Measurements from ENCODE around the gene TRIM72. TPM values are rescaled to one million over a fixed set of nuclear protein-coding genes. Genes with fewer than 3 reads are reported as not detected.

Gene TRIM72
- polyA plus RNA-seq, 3 donors = 0.04 TPM; not detected in 2

DNA sequence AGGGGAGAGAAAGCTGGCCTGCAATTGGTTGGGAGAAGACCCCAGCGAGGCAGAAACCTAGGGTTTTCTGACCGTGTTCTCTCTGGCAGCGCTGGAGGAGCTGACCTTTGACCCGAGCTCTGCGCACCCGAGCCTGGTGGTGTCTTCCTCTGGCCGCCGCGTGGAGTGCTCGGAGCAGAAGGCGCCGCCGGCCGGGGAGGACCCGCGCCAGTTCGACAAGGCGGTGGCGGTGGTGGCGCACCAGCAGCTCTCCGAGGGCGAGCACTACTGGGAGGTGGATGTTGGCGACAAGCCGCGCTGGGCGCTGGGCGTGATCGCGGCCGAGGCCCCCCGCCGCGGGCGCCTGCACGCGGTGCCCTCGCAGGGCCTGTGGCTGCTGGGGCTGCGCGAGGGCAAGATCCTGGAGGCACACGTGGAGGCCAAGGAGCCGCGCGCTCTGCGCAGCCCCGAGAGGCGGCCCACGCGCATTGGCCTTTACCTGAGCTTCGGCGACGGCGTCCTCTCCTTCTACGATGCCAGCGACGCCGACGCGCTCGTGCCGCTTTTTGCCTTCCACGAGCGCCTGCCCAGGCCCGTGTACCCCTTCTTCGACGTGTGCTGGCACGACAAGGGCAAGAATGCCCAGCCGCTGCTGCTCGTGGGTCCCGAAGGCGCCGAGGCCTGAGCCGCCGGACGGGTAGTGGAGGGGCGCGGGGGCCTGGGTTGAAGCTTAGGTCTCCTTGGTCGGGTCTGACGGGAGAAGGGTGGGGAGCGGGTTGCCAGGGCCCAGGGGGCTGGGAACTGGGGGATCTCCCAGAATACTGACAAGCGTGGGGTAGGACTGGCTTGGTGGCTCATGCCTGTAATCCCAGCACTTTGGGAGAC lies 10.4 kb downstream of the TRIM72 start:
- Histone ChIP-seq H3K27ac (ENCODE audit: low read depth in 1 of 2, low read length in 2 of 2) (no peak overlapping the region), H3K9ac (ENCODE audit: insufficient read depth, low read length, poor library complexity, severe bottlenecking) (no peak overlapping the region), H3K4me2 (replicated peaks; ENCODE audit: extremely low read depth, low read length, poor library complexity, severe bottlenecking) (no peak overlapping the region), H3K27me3 (ENCODE audit: control insufficient read depth in 2 of 2, insufficient read depth in 2 of 2, low read length in 2 of 2) (peaks cover 0 to 12% of the 10 kb centered on the region in 2 donors), H2AFZ (ENCODE audit: insufficient read depth, low read depth, low read length, poor library complexity, severe bottlenecking) (no peak overlapping the region), H3K9me3 (replicated peaks in 1 of 2; ENCODE audit: control insufficient read depth in 1 of 2, insufficient read depth in 1 of 2, low read length in 2 of 2) (no peaks in the 10 kb centered on the region), H3K36me3 (replicated peaks in 1 of 2; ENCODE audit: control insufficient read depth in 1 of 2, insufficient read depth in 2 of 2, low read length in 2 of 2) (no peaks in the 10 kb centered on the region), H3K4me1 (ENCODE audit: control insufficient read depth in 1 of 2, insufficient read depth in 2 of 2, low read length in 2 of 2) (peaks cover 0 to 5% of the 10 kb centered on the region in 2 donors), H3K79me2 (ENCODE audit: insufficient read depth, low read length) (no peaks in the 10 kb centered on the region), H4K20me1 (ENCODE audit: insufficient read depth, low read length) (no peaks in the 10 kb centered on the region), H3K4me3 (replicated peaks in 1 of 3; ENCODE audit: low read depth in 2 of 3, low read length in 3 of 3) (no peak overlapping the region)
- WGBS (ENCODE audit: insufficient coverage) = 97% methylated on average over 73 of the region's 80 CpGs
- H3K9me3 Mint-ChIP-seq = peaks cover 0 to 1% (median 0%) of the 10 kb centered on the region in 7 donors
- no peak for DNase-seq
- no peak overlapping the region for H3K4me3 Mint-ChIP-seq
- no peak for TF ChIP-seq CTCF (IDR thresholded peaks at IDR 0.05)
- H3K27ac Mint-ChIP-seq = no peak overlapping the region
- peaks cover 15% of the 10 kb centered on the region for H3K4me1 Mint-ChIP-seq
- H3K36me3 Mint-ChIP-seq = peaks cover 0 to 2% of the 10 kb centered on the region in 2 donors
- intact Hi-C loops (cut with micrococcal nuclease) = no loop called here
- peaks cover 15 to 34% (median 19%) of the 10 kb centered on the region in 3 donors for H3K27me3 Mint-ChIP-seq (ENCODE audit: low read depth in 3 of 3)

- H3K9me3 ChIP-seq (replicated peaks in 1 of 2; ENCODE audit: control insufficient read depth in 1 of 2, insufficient read depth in 1 of 2, low read length in 2 of 2) = no peaks in the 10 kb centered on the region
- peaks cover 0 to 5% of the 10 kb centered on the region in 2 donors for H3K4me1 ChIP-seq (ENCODE audit: control insufficient read depth in 1 of 2, insufficient read depth in 2 of 2, low read length in 2 of 2)
- H3K4me3 ChIP-seq (replicated peaks in 1 of 3; ENCODE audit: low read depth in 2 of 3, low read length in 3 of 3) = no peak overlapping the region
- H3K27me3 ChIP-seq (ENCODE audit: control insufficient read depth in 2 of 2, insufficient read depth in 2 of 2, low read length in 2 of 2) = peaks cover 0 to 12% of the 10 kb centered on the region in 2 donors
- no peak overlapping the region for H2AFZ ChIP-seq (ENCODE audit: insufficient read depth, low read depth, low read length, poor library complexity, severe bottlenecking)
- H3K36me3 ChIP-seq (replicated peaks in 1 of 2; ENCODE audit: control insufficient read depth in 1 of 2, insufficient read depth in 2 of 2, low read length in 2 of 2) = no peaks in the 10 kb centered on the region
- Mint-ChIP-seq H3K9me3 (peaks cover 0 to 1% (median 0%) of the 10 kb centered on the region in 7 donors), H3K4me1 (peaks cover 15% of the 10 kb centered on the region), H3K36me3 (peaks cover 0 to 2% of the 10 kb centered on the region in 2 donors), H3K27me3 (ENCODE audit: low read depth in 3 of 3) (peaks cover 13 to 30% (median 21%) of the 10 kb centered on the region in 3 donors), H3K4me3 (no peak overlapping the region), H3K27ac (no peak overlapping the region)
- no peaks in the 10 kb centered on the region for H4K20me1 ChIP-seq (ENCODE audit: insufficient read depth, low read length)
- no peak overlapping the region for H3K4me2 ChIP-seq (replicated peaks; ENCODE audit: extremely low read depth, low read length, poor library complexity, severe bottlenecking)
- 100% methylated on average over 1 of the region's 3 CpGs for WGBS (ENCODE audit: insufficient coverage)
- no peak overlapping the region for H3K9ac ChIP-seq (ENCODE audit: insufficient read depth, low read length, poor library complexity, severe bottlenecking)
- no peak overlapping the region for H3K27ac ChIP-seq (ENCODE audit: low read depth in 1 of 2, low read length in 2 of 2)
- intact Hi-C loops (cut with micrococcal nuclease) = no loop called here
- H3K79me2 ChIP-seq (ENCODE audit: insufficient read depth, low read length) = no peaks in the 10 kb centered on the region
- TF ChIP-seq CTCF (IDR thresholded peaks at IDR 0.05) = no peak
- DNase-seq = no peak
Observed at GRCh38 chr16:31225193-31225592, 11.3 kb downstream of the TRIM72 start.
